CD4-positive, alpha-beta T cell treated with Interleukin-1 beta for 1 hour (primary cell): Measurements from ENCODE around the gene GPR160.

ENCODE experiments used
- DNase-seq, 2 donors: peaks; one replicate each; pipeline ENCODE4 v3.0.0-alpha.2; 2020 to 2022

The GPR160 gene

GRCh38 chr3:170128259-170128976 lies 90.6 kb downstream of the GPR160 start:
- DNase-seq: peak; percentile 1 to 26

- no peak for DNase-seq
Observed at GRCh38 chr3:170128977-170129431, 91.2 kb downstream of the GPR160 start.

- DNase-seq: no peak
Observed at GRCh38 chr3:170130532-170130931, 92.7 kb downstream of the GPR160 start.

GRCh38 chr3:170132335-170132734 lies 94.5 kb downstream of the GPR160 start:
- no peak for DNase-seq
